GM18858 (cell line): ENCODE data around the gene SYNE3.
"Not testable (repeated sequence)": the region's sequence is repeated elsewhere in the genome, so short reads cannot be mapped to it uniquely, and the experiment has no call there.

Experiments
- ATAC-seq: cut with Tn5 transposase; IDR thresholded peaks from one replicate; pipeline ENCODE4 v1.9.1; 2021; ENCODE audit not compliant: unreplicated experiment

Gene SYNE3

GRCh38 chr14:95526483-95527386 lies 10.3 kb upstream of the SYNE3 start:
- ATAC-seq: no peak

GRCh38 chr14:95525999-95526398 lies 9.5 kb upstream of the SYNE3 start:
- ATAC-seq: no peak

GRCh38 chr14:95524706-95525512 lies 8.5 kb upstream of the SYNE3 start:
- no peak for ATAC-seq

GRCh38 chr14:95523815-95524448 lies 7.5 kb upstream of the SYNE3 start:
- no peak for ATAC-seq

GRCh38 chr14:95523051-95523814 lies 6.8 kb upstream of the SYNE3 start:
- ATAC-seq: no peak

- ATAC-seq: no peak
Measured at GRCh38 chr14:95522556-95522955, 6.1 kb upstream of the SYNE3 start.

- ATAC-seq: no peak
Measured at GRCh38 chr14:95522116-95522515, 5.7 kb upstream of the SYNE3 start.

GRCh38 chr14:95521001-95521400 lies 4.6 kb upstream of the SYNE3 start:
- ATAC-seq: no peak

- no peak for ATAC-seq
Measured at GRCh38 chr14:95520346-95520745, 3.9 kb upstream of the SYNE3 start.

GRCh38 chr14:95519699-95520098 lies 3.2 kb upstream of the SYNE3 start:
- ATAC-seq: no peak

GRCh38 chr14:95518045-95518751 lies 1.7 kb upstream of the SYNE3 start:
- ATAC-seq: no peak

GRCh38 chr14:95515596-95516552 lies 576 bp downstream of the SYNE3 start:
- peak; percentile 66 for ATAC-seq

- ATAC-seq: no peak
Measured at GRCh38 chr14:95515080-95515489, 1.4 kb downstream of the SYNE3 start.

GRCh38 chr14:95514131-95515079 lies 2.0 kb downstream of the SYNE3 start:
- no peak for ATAC-seq

- ATAC-seq: no peak
Measured at GRCh38 chr14:95513291-95513690, 3.2 kb downstream of the SYNE3 start.

GRCh38 chr14:95511687-95512086 lies 4.8 kb downstream of the SYNE3 start:
- ATAC-seq: no peak

GRCh38 chr14:95510804-95511203 lies 5.6 kb downstream of the SYNE3 start:
- no peak for ATAC-seq

GRCh38 chr14:95510344-95510743 lies 6.1 kb downstream of the SYNE3 start:
- not testable (repeated sequence) for ATAC-seq
